Coronary artery (tissue), 2 donors: ENCODE measurements around the gene ADNP2.

Experiments
- DNase-seq: peaks from one replicate; pipeline ENCODE4 v3.0.0-alpha.2; 2017; ENCODE audit warnings: low spot score
- H3K27ac ChIP-seq, 2 donors: fragments of 200-600 bp; sonication (generic); one replicate each; pipeline ENCODE4 v1.5.1; 2016 to 2019
- H3K4me3 ChIP-seq: fragments of 200-600 bp; sonication (generic); 2 replicates; pipeline ENCODE4 v1.5.1; 2016; ENCODE audit warnings: mild to moderate bottlenecking, moderate library complexity
- TF ChIP-seq, protein P1 (sequence below): fragments of 200-600 bp; sonication (generic); IDR thresholded peaks from one replicate; pipeline ENCODE4 v1.5.1; 2019; ENCODE audit warnings: antibody characterized with exemption

Gene ADNP2

DNA sequence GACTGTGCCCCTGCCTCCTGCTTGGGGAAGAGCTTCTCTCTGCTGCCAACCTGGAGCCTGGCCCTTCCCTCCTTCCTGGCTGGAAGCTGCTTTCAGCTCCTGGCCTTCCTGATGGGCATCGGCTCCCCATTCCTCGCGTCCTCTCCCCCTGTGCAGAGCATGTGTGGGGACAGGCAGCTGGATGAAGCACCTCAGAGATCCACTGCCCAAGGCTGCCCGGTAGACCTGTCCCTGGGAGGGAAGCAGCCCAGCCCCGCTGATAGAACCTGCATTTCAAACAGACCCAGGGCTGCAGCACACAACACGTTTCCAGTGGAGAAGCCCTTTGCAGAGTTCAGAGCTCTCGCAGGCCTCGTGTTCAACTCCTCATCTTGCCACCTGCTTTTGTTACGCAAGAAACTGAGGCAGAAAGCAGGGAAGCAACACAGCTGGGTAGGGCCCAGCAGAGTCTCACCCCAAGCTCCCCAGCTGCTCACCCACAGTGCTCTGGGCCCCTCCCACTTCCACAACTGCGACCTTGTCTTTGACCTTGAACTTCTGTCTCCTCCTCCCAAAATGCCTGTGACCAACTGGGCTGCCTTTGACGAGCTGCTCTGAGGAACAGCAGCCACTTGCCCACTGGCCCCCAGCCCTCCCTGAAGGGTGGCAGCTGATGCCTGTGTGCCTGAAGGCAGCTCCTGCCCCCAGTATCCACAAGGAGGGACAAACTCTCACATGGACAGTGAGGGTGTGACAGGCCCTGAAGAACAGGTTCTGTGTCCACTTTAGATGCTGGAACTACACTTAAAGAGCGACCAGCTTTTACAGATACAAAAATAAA lies 72.8 kb downstream of the ADNP2 start:
- no peak overlapping the region for H3K27ac ChIP-seq
- DNase-seq: no peak
- TF ChIP-seq, protein P1, sequence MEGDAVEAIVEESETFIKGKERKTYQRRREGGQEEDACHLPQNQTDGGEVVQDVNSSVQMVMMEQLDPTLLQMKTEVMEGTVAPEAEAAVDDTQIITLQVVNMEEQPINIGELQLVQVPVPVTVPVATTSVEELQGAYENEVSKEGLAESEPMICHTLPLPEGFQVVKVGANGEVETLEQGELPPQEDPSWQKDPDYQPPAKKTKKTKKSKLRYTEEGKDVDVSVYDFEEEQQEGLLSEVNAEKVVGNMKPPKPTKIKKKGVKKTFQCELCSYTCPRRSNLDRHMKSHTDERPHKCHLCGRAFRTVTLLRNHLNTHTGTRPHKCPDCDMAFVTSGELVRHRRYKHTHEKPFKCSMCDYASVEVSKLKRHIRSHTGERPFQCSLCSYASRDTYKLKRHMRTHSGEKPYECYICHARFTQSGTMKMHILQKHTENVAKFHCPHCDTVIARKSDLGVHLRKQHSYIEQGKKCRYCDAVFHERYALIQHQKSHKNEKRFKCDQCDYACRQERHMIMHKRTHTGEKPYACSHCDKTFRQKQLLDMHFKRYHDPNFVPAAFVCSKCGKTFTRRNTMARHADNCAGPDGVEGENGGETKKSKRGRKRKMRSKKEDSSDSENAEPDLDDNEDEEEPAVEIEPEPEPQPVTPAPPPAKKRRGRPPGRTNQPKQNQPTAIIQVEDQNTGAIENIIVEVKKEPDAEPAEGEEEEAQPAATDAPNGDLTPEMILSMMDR: no peak
- no peak overlapping the region for H3K4me3 ChIP-seq

DNA sequence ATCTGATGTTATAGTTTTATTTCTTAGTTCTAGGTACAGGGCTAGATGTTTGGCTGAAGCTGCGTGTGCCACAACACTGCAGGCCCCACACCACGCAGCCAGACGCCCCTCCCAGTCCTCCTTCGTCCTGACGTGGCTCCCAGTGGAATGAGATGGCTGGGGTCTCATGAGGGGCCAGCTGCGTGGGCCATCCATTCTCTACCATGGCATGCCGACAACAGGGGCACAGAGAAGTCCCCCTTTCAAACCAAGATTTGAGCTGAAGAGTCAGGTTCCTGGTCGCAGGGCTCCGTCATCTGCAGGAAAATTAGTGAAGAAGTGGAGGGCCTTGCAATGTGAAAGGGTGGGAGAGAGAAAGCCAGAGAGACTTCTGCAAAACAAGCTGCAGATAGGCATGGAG lies 73.8 kb downstream of the ADNP2 start:
- TF ChIP-seq, protein P1: no peak
- Histone ChIP-seq H3K27ac (no peak overlapping the region), H3K4me3 (no peak overlapping the region)
- DNase-seq: no peak

- H3K27ac ChIP-seq: no peak overlapping the region
- H3K4me3 ChIP-seq: no peak overlapping the region
- TF ChIP-seq, protein P1: no peak
- no peak for DNase-seq
Measured at GRCh38 chr18:80183273-80184050, 74.4 kb downstream of the ADNP2 start.

- no peak for DNase-seq
- TF ChIP-seq, protein P1: no peak
- Histone ChIP-seq H3K4me3 (no peak overlapping the region), H3K27ac (no peak overlapping the region)
Measured at GRCh38 chr18:80184243-80184772, 75.2 kb downstream of the ADNP2 start.

- Histone ChIP-seq H3K27ac (no peak overlapping the region), H3K4me3 (no peak overlapping the region)
- DNase-seq: no peak
- TF ChIP-seq, protein P1: no peak
Measured at GRCh38 chr18:80185545-80185944, 76.5 kb downstream of the ADNP2 start.

- no peak for DNase-seq
- H3K4me3 ChIP-seq: no peak overlapping the region
- no peak overlapping the region for H3K27ac ChIP-seq
- TF ChIP-seq, protein P1: no peak
Measured at GRCh38 chr18:80187956-80188642, 79.0 kb downstream of the ADNP2 start.
